HepG2 (cell line): ENCODE measurements around the gene IL16. TPM values are rescaled to one million over a fixed set of nuclear protein-coding genes. Genes with fewer than 3 reads are reported as not detected.

Experiments
- ATAC-seq: fragments of 200-7000 bp; cut with Tn5 transposase; 3 replicates; pipeline ENCODE4 v1.9.1; 2020; ENCODE audit warnings: mild to moderate bottlenecking, moderate library complexity
- BruUV-seq: library from RNA; stranded (reverse); fragments of 400-500 nt; replicated peaks from 2 replicates; lab custom pipeline; 2021; lab: Mats Ljungman, UMichigan
- CTCF ChIA-PET: fragments of 300-600 bp; formaldehyde crosslinking; extraction: SDS; loops from one replicate; lab custom pipeline; 2021; ENCODE audit warnings: low total read pairs, inconsistent platforms, low intra/inter-chr PET ratio; lab: Yijun Ruan, JAX
- POLR2A ChIA-PET: fragments of 350-600 bp; sonication (Branson Sonifier 250); formaldehyde crosslinking; loops from one replicate; lab custom pipeline; 2020; ENCODE audit warnings: antibody characterized with exemption, inconsistent platforms; lab: Yijun Ruan, JAX
- DNase-seq: peaks from one replicate; pipeline ENCODE4 v3.0.0-alpha.2; 2015; ENCODE audit warnings: low spot score
- FAIRE-seq: peaks from 3 replicates; lab custom pipeline; 2011; peaks lifted over from hg19 to GRCh38; lab: Jason Lieb, UNC
- H2AFZ ChIP-seq: one replicate; pipeline ENCODE4 v1.6.1; 2011; ENCODE audit warnings: low read length, inconsistent platforms
- H3K27ac ChIP-seq: fragments of 300-600 bp; 3 replicates; pipeline ENCODE4 v1.8.0; 2011; ENCODE audit warnings: mixed run types, mild to moderate bottlenecking, mixed read lengths, low read length, inconsistent platforms; ENCODE audit not compliant: insufficient read depth; ENCODE audit errors: extremely low read length
- H3K27me3 ChIP-seq, 2 experiments: fragments of 200-600 bp in 1 of 2; 2 replicates in 1 of 2; 3 replicates in 1 of 2; pipeline versions ENCODE4 v1.6.0 to v1.8.0; 2011; ENCODE audit warnings: low read length in 2 of 2, mild to moderate bottlenecking in 2 of 2, moderate library complexity in 2 of 2, inconsistent platforms in 1 of 2; ENCODE audit not compliant: insufficient read depth in 2 of 2, control insufficient read depth in 1 of 2
- H3K36me3 ChIP-seq, 2 experiments: fragments of 200-600 bp in 1 of 2; replicated peaks in 1 of 2; 2 replicates in 1 of 2; 3 replicates in 1 of 2; pipeline versions ENCODE4 v1.5.1 to v1.8.0; 2011; ENCODE audit warnings: low read length in 2 of 2, inconsistent platforms in 1 of 2; ENCODE audit not compliant: insufficient read depth in 2 of 2, control insufficient read depth in 1 of 2
- H3K4me1 ChIP-seq: 2 replicates; pipeline ENCODE4 v1.5.1; 2012; ENCODE audit warnings: low read length, inconsistent platforms; ENCODE audit not compliant: insufficient read depth
- H3K4me2 ChIP-seq: 2 replicates; pipeline ENCODE4 v1.6.0; 2011; ENCODE audit warnings: low read depth, low read length, inconsistent platforms
- H3K4me3 ChIP-seq, 3 experiments: fragments of 200-600 bp in 1 of 3; sonication (generic), shearing (Covaris generic) in 1 of 3; replicated peaks in 1 of 3; 2 replicates each; pipeline ENCODE4 v1.5.1; 2011 to 2016; ENCODE audit warnings: low read length in 3 of 3, inconsistent platforms in 2 of 3, low read depth in 2 of 3, mild to moderate bottlenecking in 2 of 3, control low read depth in 1 of 3, mixed read lengths in 1 of 3; ENCODE audit not compliant: insufficient read depth in 1 of 3
- H3K79me2 ChIP-seq: one replicate; pipeline ENCODE4 v1.6.1; 2011; ENCODE audit warnings: low read length, inconsistent platforms; ENCODE audit not compliant: insufficient read depth
- H3K9ac ChIP-seq: 2 replicates; pipeline ENCODE4 v1.6.0; 2011; ENCODE audit warnings: mild to moderate bottlenecking, low read depth, low read length, inconsistent platforms; ENCODE audit not compliant: insufficient read depth
- H3K9me3 ChIP-seq: 2 replicates; pipeline ENCODE4 v1.5.1; 2012; ENCODE audit warnings: mild to moderate bottlenecking, low read length
- H4K20me1 ChIP-seq: 2 replicates; pipeline ENCODE4 v1.6.0; 2011; ENCODE audit warnings: inconsistent platforms, mild to moderate bottlenecking, low read length, moderate library complexity; ENCODE audit not compliant: insufficient read depth
- HOXD1 ChIP-seq: sonication (generic); formaldehyde crosslinking; IDR thresholded peaks from 2 replicates; pipeline ENCODE4 v1.5.0; 2020; ENCODE audit warnings: missing genetic modification reagents
- MEIS1 ChIP-seq: sonication (generic); formaldehyde crosslinking; IDR thresholded peaks from 2 replicates; pipeline ENCODE4 v1.9.0; 2021; ENCODE audit warnings: mild to moderate bottlenecking, missing genetic modification reagents, moderate library complexity, borderline replicate concordance
- RORA ChIP-seq: sonication (generic); formaldehyde crosslinking; IDR thresholded peaks from 2 replicates; pipeline ENCODE4 v1.5.0; 2020; ENCODE audit warnings: mild to moderate bottlenecking, missing genetic modification reagents, moderate library complexity
- ZBTB49 ChIP-seq: sonication (generic); formaldehyde crosslinking; IDR thresholded peaks from 2 replicates; pipeline ENCODE4 v1.4.0; 2020; ENCODE audit warnings: missing genetic modification reagents, borderline replicate concordance
- ZBTB7A ChIP-seq: sonication (generic); formaldehyde crosslinking; IDR thresholded peaks from 2 replicates; pipeline ENCODE4 v1.8.0; 2022; ENCODE audit warnings: mild to moderate bottlenecking, missing genetic modification reagents
- ZNF10 ChIP-seq: sonication (generic); formaldehyde crosslinking; IDR thresholded peaks from 2 replicates; pipeline ENCODE4 v1.4.0; 2020; ENCODE audit warnings: mild to moderate bottlenecking, low read depth, missing genetic modification reagents, borderline replicate concordance
- ZNF446 ChIP-seq: sonication (generic); formaldehyde crosslinking; IDR thresholded peaks from 2 replicates; pipeline ENCODE4 v1.5.0; 2020; ENCODE audit warnings: mild to moderate bottlenecking, missing genetic modification reagents
- ZNF782 ChIP-seq: sonication (generic); formaldehyde crosslinking; IDR thresholded peaks from 2 replicates; pipeline ENCODE4 v1.4.0; 2020; ENCODE audit warnings: missing genetic modification reagents, mild to moderate bottlenecking, borderline replicate concordance
- WGBS: methylation state at CpG from one replicate; pipeline ENCODE4 v1.1.6; 2017; ENCODE audit warnings: low lambda C conversion rate; 5-methylcytosine and 5-hydroxymethylcytosine counted together
- in situ Hi-C: cut with HindIII; loops from 2 replicates; pipeline ENCODE4 v1.10.0; 2017; ENCODE audit warnings: low pct_unique_long_range_greater_than_20kb; ENCODE audit not compliant: extremely low pct_ligation_motif_present
- intact Hi-C: fragments of 100-400 bp; cut with micrococcal nuclease; formaldehyde crosslinking; loops from one replicate; pipeline ENCODE4 v1.10.0; 2022; ENCODE audit not compliant: unreplicated experiment
- polyA plus RNA-seq, 8 experiments: library from polyadenylated mRNA; depleted of rRNA in 3 of 8; stranded (reverse) in 7 of 8; unstranded in 1 of 8; fragments of >200 nt; fragmentation: Illumina TruSeq in 4 of 8; extraction: Trizol in 4 of 8; gene quantifications; 2 replicates each; pipeline versions ENCODE4 v1.2.1 to v1.2.3, GENCODE V29; 2011 to 2016; ENCODE audit warnings: low read depth in 4 of 8, missing spikeins in 1 of 8, mixed read lengths in 1 of 8; ENCODE audit not compliant: insufficient read depth in 1 of 8
- total RNA-seq, 5 experiments: library from RNA; depleted of rRNA; stranded (reverse); fragments of >200 nt; fragmentation: Illumina TruSeq; extraction: Trizol; gene quantifications; 2 replicates each; pipeline ENCODE4 v1.2.3, GENCODE V29; 2016; ENCODE audit warnings: low read depth in 1 of 5

IL16 gene
- total and polyA plus RNA-seq, 2 of the 13 experiments (the other 11 are each of a cell fraction or from before 2014, with no cell fraction given), result 0.03 TPM; not detected in 1

- BruUV-seq, result no TSS peak
- Histone ChIP-seq H3K36me3 (no peaks in the 10 kb centered on the region), H4K20me1 (no peaks in the 10 kb centered on the region), H3K9ac (no peak overlapping the region), H3K27ac (no peak overlapping the region), H3K4me1 (no peaks in the 10 kb centered on the region), H3K27me3 (peaks cover 0 to 9% of the 10 kb centered on the region in 2 experiments; a peak in 2 of 5 replicates), H3K4me3 (no peak overlapping the region), H3K9me3 (no peaks in the 10 kb centered on the region), H3K4me2 (no peak overlapping the region), H3K79me2 (no peaks in the 10 kb centered on the region), H2AFZ (no peak overlapping the region)
- TF ChIP-seq ZBTB7A (no peak), ZBTB49 (CRISPR knock-in tag) (no peak), HOXD1 (CRISPR knock-in tag) (no peak), ZNF446 (CRISPR knock-in tag) (no peak)
- ATAC-seq (no peak), DNase-seq (no peak), FAIRE-seq (no peak)
- intact Hi-C loops (no loop called here), in situ Hi-C loops (no loop called here)
- POLR2A ChIA-PET, result no interaction called here
- CTCF ChIA-PET, result no interaction called here
- 10% methylated on average over 4 of the region's 4 CpGs for WGBS
Observed at GRCh38 chr15:81259760-81260298, 63.1 kb downstream of the IL16 start.

- in situ Hi-C loops (no loop called here), intact Hi-C loops (no loop called here)
- H3K36me3 ChIP-seq, result no peaks in the 10 kb centered on the region
- H2AFZ ChIP-seq, result no peak overlapping the region
- H3K9ac ChIP-seq, result no peak overlapping the region
- no peaks in the 10 kb centered on the region for H3K9me3 ChIP-seq
- FAIRE-seq, result no peak
- H3K4me2 ChIP-seq, result no peak overlapping the region
- no peak for ATAC-seq
- CTCF ChIA-PET, result no interaction called here
- no peak overlapping the region for H3K4me3 ChIP-seq
- POLR2A ChIA-PET, result no interaction called here
- no peak overlapping the region for H3K27ac ChIP-seq
- no peaks in the 10 kb centered on the region for H4K20me1 ChIP-seq
- no peak for DNase-seq
- TF ChIP-seq ZNF10 (no peak), RORA (CRISPR knock-in tag) (no peak), ZNF782 (CRISPR knock-in tag) (no peak), MEIS1 (no peak)
- H3K27me3 ChIP-seq, result peaks cover 0 to 14% of the 10 kb centered on the region in 2 experiments; a peak in 2 of 5 replicates
- H3K79me2 ChIP-seq, result no peaks in the 10 kb centered on the region
- WGBS, result 25% methylated on average over 6 of the region's 6 CpGs
- peaks cover 9% of the 10 kb centered on the region for H3K4me1 ChIP-seq
- BruUV-seq, result no TSS peak
Observed at GRCh38 chr15:81261172-81261811, 64.6 kb downstream of the IL16 start.
